Stimulated activated CD8-positive, alpha-beta memory T cell treated with anti-CD3 and anti-CD28 coated beads, Interleukin-2, amount 100 ng/mL, for 1 hour (primary cell): Measurements from ENCODE around the gene SKI.
"Not testable (repeated sequence)": the region's sequence is repeated elsewhere in the genome, so short reads cannot be mapped to it uniquely, and the experiment has no call there.

ENCODE experiments used
- DNase-seq, 2 donors: peaks; one replicate each; pipeline ENCODE4 v3.0.0-alpha.2; 2020; ENCODE audit warnings: low read depth in 2 of 2

Gene SKI

DNA sequence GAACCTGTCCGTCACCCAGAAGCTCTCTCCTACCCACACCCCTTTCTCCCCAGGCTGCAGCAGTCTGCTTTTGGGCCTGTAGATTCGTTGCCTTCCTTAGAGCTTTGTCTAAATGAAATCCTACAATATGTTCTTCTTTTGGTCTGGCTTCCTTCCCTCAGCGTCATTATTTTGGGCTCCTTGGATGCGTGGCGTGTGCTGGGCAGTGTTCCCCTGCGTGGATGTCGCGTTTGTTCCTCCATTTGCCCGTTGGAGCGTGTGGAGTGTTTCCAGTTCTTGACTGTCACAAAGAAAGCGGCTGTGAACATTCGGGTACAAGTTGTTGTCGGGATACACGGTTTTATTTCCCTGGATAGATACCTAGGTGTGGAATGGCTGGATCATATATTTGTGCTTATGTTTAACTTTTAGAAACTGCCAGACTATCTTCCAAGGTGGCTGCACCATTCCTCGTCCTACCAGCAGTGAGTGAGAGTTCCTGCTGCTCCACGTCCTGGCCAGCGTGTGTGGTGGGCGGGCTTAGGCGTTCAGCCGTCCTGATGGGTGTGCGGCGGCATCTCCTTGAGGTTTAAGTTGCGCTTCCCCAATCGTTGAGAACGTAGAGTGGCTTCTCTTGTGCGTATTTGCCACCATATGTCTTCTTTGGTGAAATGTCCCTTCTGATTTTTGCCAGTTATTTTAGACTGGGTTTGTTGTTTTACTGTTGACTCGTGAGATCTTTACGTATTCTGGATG, 31.7 kb downstream of the SKI start:
- no peak for DNase-seq

DNA sequence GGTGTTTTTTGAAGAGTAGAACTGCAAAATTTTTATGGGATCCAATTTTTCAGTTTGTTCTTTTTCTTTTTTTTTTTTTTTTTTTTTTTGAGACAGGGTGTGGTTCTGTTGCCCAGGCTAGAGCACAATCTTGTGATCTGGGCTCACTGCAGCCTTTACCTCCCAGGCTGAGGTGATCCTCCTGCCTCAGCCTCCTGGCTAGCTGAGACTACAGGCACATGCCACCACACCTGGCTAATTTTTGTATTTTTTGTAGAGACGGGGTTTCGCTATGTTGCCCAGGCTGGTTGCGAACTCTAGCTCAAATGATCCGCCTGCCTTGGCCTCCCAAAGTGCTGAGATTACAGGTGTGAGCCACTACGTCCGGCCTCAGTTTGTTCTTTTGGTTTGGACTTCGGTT, 32.4 kb downstream of the SKI start:
- DNase-seq = not testable (repeated sequence)

GRCh38 chr1:2260917-2261316, 32.8 kb downstream of the SKI start:
- no peak for DNase-seq

GRCh38 chr1:2261476-2262395, 33.6 kb downstream of the SKI start:
- DNase-seq = not testable (repeated sequence)

- DNase-seq = no peak
Measured at GRCh38 chr1:2266301-2266975, 38.3 kb downstream of the SKI start.

- no peak for DNase-seq
Measured at GRCh38 chr1:2267051-2267830, 39.1 kb downstream of the SKI start.

DNA sequence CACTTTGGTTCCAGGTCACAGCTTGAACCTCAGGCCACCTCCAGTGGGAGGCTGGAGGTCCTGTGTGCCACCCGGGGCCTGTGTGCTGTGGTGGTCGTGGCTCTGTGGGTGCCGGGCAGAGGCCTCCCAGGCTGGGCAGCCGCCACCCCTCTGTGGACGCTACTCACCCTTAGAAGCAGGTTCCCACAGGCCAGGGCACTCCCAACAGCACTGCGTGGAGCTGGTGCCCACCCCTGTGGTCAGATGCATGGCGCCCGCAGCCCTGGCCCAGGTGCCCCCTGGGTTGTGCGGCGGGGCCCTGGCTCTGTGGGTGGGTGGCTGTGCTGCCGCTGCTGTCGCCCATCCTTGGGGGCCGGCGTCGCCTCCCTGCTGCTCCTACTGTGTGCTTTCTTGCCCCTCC, 39.7 kb downstream of the SKI start:
- no peak for DNase-seq

DNA sequence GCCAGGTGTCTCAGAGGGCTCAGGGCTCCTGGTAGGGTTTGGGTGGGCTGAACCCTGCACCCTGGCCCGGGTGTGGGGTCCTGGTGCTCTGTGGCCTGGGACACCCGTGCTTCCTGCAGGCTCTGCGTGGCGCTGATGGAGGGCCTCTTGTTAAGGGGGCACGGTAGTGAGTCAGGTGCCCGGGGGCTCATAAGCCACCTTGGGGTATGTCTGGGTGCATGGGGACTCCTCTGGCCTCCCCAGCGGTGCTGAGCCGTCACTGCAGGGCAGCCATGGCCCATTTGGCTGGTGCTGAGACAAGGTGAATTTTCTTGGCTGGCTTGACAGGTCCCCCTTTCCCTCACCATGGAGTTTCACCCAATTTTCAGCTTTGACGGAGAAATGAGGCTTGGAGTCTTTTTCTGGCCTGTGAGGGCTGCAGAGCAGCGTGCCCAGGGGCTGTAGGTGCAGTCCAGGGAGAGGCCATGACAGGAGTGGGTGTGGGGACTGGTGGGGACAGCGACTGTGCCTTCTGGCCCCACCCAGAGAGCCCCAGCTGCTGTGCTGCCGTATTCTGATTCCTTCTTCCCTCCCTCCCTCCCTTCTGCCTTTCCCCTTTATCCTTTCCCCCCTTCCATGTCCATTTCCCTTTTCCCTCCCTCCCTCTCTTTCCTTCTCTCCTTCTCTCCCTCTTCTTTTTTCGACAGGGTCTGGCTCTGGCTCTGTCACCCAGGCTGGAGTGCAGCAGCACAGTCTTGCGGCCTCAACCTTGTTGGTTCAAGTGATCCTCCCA, 40.4 kb downstream of the SKI start:
- no peak for DNase-seq

DNA sequence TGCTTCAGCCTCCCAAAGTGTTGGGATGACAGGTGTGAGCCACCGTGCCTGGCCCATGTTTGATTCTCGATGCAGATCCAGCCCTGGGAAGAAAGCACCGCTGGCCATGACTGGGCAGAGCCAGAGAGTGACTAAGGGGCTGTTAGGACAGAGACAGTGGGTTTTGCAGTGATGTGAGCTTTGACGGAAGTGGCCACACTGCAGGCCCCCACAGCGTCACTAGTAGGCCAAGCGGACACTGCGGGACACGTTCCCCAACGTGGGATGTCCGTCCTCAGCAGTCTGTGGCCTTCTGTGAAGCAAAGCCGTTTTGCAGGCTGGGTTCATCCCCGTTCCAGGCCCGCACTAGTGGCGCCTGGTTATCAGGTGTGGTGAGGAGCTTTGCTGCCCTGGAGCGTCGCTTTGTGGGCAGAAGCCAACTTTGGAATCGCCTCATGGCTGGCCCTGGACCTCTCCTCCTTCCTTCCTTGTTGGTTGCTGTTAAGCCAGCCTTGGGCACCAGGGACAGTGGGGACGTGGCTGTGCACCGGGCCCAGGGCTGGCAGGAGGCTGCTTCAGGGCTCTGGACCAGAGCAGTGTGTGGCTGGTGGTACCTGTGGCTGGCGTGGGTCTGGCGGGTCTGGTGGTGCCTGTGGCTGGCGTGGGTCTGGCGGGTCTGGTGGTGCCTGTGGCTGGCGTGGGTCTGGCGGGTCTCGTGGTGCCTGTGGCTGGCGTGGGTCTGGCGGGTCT, 41.2 kb downstream of the SKI start:
- no peak for DNase-seq

DNA sequence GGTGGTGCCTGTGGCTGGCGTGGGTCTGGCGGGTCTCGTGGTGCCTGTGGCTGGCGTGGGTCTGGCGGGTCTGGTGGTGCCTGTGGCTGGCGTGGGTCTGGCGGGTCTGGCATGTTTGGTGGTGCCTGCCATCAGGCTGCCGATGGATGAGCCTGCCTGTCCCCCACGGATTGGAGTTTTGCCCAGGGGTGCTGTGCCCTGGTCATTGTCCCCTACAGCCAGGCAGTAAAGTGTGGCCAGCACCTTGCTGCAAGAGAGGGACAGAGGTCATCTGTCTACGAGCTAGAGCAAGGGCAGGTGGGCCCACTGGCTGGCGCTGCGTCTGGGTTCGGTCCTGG, 41.8 kb downstream of the SKI start:
- DNase-seq = no peak

GRCh38 chr1:2270260-2271100, 42.4 kb downstream of the SKI start:
- no peak for DNase-seq

- no peak for DNase-seq
Measured at GRCh38 chr1:2271211-2271721, 43.1 kb downstream of the SKI start.

- no peak for DNase-seq
Measured at GRCh38 chr1:2271841-2272655, 43.9 kb downstream of the SKI start.

DNA sequence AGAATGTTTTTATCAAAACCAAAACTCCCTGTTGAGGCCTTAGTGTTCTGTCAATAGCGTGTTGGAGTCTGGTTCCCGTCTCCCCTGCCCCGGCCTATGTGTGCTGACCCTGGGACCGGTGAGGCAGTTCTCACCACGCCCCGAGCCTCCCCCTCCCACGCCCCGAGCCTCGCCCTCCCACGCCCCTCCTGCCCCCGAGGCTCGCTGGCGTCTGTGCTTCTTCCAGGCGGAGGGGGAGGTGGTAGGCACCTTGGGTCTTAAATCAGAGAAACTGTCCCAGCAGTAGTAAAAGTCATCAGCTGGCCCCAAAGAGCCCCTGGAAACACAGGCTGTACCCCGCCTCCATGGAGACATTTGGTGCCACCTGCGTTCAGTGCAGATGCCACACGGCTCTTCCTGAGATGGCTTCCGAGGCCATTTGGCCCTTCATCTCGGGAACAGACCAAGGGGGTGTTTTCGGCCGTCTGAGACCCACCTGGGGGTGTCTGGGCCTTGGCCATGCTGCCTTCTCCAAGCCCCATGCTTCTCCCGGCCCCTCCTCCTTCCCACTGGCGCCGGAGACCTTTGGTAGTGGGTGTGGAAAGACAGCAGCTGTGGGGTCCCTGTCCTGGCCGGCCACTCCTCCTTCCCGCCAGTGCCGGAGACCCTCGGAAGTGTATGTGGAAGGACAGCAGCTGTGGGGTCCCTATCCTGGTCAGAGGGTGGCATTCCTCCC, 44.7 kb downstream of the SKI start:
- no peak for DNase-seq

DNA sequence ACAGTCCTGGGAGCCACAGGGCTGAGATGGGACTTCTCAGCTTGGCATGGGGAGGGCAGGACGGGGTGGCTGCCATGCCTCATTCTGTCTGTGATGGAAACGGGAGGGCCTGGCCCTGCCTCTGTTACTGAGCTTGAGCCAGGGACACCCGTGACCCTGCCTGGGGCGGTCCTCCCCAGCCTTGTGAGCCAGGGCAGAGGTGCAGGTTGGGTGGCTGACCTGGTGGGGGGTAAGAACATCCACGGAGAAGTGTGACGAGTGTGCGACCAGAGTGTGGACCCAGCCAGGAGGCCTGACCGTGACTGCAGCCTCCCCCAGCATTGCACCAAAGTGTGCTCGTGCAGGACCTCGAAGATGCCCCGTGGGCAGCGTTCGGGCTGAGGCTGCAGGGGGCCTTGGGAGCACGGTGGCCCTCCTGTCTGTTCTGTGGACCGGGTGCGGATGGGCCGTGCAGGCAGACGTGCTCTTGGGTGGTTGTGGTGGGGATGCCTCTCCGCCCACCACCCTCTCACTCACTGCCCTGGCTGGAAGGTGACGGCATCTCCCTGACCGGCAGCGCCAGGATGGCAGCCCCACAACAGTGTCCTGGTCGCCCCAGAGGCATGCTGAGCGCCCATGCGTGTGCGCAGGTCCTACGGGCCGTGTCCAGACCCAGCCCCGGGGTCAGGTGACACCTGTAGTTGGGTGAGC, 45.4 kb downstream of the SKI start:
- DNase-seq = no peak

DNA sequence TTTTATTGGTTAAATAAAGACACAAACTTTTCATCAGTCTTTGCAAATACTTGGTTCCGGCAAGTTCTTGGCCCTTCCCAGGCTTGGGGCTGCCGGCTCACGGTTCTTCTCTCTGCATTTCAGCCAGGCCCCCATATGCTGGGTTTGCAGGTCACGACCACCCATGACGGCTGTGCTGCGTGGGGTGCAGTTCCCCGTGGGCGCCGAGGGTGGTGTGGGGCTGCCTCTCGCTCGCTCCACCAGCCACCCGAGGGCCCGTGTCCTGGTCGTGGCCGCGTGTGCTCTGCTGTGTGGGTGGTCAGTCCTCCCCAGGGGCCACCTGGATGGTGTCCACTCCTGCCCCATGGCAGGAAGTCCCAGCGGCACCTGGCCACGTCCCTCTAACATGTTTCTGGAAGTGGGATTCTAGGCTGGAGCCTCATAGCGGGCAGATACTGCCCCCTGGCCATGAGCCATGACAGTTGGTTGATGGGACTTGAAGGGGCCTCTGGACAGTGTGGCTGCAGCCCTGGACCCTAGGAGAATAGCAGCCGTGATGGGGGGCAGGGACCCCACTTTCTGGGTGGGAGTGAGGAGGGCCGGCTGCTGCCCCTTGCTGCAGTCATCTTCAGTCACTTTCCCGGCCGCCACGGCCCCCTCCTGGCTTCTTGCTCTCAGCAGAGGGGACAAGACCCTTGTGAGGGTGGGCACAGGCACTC, 46.3 kb downstream of the SKI start:
- DNase-seq = no peak
